Naive thymus-derived CD4-positive, alpha-beta T cell (primary cell): ENCODE measurements around the gene KLHL17. TPM values are rescaled to one million over a fixed set of nuclear protein-coding genes. Genes with fewer than 3 reads are reported as not detected.

Source experiments
- ATAC-seq: fragments of 150-1000 bp; cut with Tn5 transposase; 2 replicates; pipeline ENCODE4 v1.10.0; 2021; ENCODE audit warnings: mild to moderate bottlenecking, moderate library complexity
- CTCF ChIA-PET: fragments of 350-600 bp; sonication (Branson Sonifier 250); formaldehyde crosslinking; loops from one replicate; lab custom pipeline; 2021; ENCODE audit warnings: antibody characterized with exemption; lab: Charles Lee
- POLR2A ChIA-PET: fragments of 350-600 bp; sonication (Branson Sonifier 250); formaldehyde crosslinking; loops from one replicate; lab custom pipeline; 2021; ENCODE audit warnings: antibody characterized with exemption, inconsistent platforms; lab: Charles Lee
- DNase-seq, 9 donors: peaks; one replicate each; pipeline versions ENCODE4 v3.0.0 to v3.0.0-alpha.2; 2020 to 2022; ENCODE audit warnings: mixed read lengths in 1 of 9
- H3K27ac ChIP-seq: one replicate; pipeline ENCODE4 v1.7.0; 2013; ENCODE audit warnings: mild to moderate bottlenecking, low read depth, low read length, moderate library complexity
- H3K27me3 ChIP-seq, 2 donors: one replicate each; pipeline ENCODE4 v1.7.0; 2013; ENCODE audit warnings: low read length in 2 of 2, mild to moderate bottlenecking in 2 of 2, moderate library complexity in 2 of 2; ENCODE audit not compliant: control insufficient read depth in 2 of 2, insufficient read depth in 2 of 2
- H3K36me3 ChIP-seq, 3 experiments: 1 replicate in 2 of 3; 2 replicates in 1 of 3; pipeline ENCODE4 v1.7.0; 2013; ENCODE audit warnings: low read length in 3 of 3, mild to moderate bottlenecking in 3 of 3, moderate library complexity in 1 of 3; ENCODE audit not compliant: insufficient read depth in 3 of 3, control insufficient read depth in 2 of 3
- H3K4me1 ChIP-seq, 2 donors: one replicate each; pipeline ENCODE4 v1.7.0; 2013; ENCODE audit warnings: low read length in 2 of 2, mild to moderate bottlenecking in 2 of 2, moderate library complexity in 1 of 2; ENCODE audit not compliant: control insufficient read depth in 2 of 2, insufficient read depth in 2 of 2
- H3K4me3 ChIP-seq: 2 replicates; pipeline ENCODE4 v1.7.0; 2013; ENCODE audit warnings: mild to moderate bottlenecking, low read length
- H3K9me3 ChIP-seq, 3 experiments: 1 replicate in 2 of 3; 2 replicates in 1 of 3; pipeline ENCODE4 v1.7.0; 2013; ENCODE audit warnings: low read length in 3 of 3; ENCODE audit not compliant: control insufficient read depth in 2 of 3
- H3K27ac Mint-ChIP-seq, 9 donors: one replicate each; pipeline ENCODE4 v1.8.0; 2020 to 2022; ENCODE audit warnings: mixed read lengths in 9 of 9, mild to moderate bottlenecking in 8 of 9, moderate library complexity in 5 of 9, inconsistent platforms in 2 of 9
- H3K27me3 Mint-ChIP-seq, 5 donors: one replicate each; pipeline ENCODE4 v1.8.0; 2021 to 2022; ENCODE audit warnings: mixed read lengths in 5 of 5, mild to moderate bottlenecking in 1 of 5
- H3K36me3 Mint-ChIP-seq, 5 donors: one replicate each; pipeline ENCODE4 v1.8.0; 2020 to 2022; ENCODE audit warnings: mixed read lengths in 5 of 5, mild to moderate bottlenecking in 3 of 5, inconsistent platforms in 1 of 5
- H3K4me1 Mint-ChIP-seq, 7 donors: one replicate each; pipeline ENCODE4 v1.8.0; 2020 to 2022; ENCODE audit warnings: mixed read lengths in 7 of 7, mild to moderate bottlenecking in 3 of 7, inconsistent platforms in 1 of 7
- H3K4me3 Mint-ChIP-seq, 10 donors: one replicate each; pipeline ENCODE4 v1.8.0; 2020 to 2022; ENCODE audit warnings: mild to moderate bottlenecking in 10 of 10, mixed read lengths in 10 of 10, moderate library complexity in 6 of 10, inconsistent platforms in 2 of 10
- H3K9me3 Mint-ChIP-seq, 11 donors: one replicate each; pipeline ENCODE4 v1.8.0; 2020 to 2022; ENCODE audit warnings: mixed read lengths in 11 of 11, mild to moderate bottlenecking in 4 of 11, inconsistent platforms in 1 of 11, moderate library complexity in 1 of 11
- intact Hi-C, 2 donors: fragments of 100-400 bp; cut with micrococcal nuclease; formaldehyde crosslinking; loops; one replicate each; pipeline ENCODE4 v1.15.1; 2023
- polyA plus RNA-seq, 2 donors: library from polyadenylated mRNA; unstranded; fragments of 300-500 nt; fragmentation: Illumina TruSeq; gene quantifications; one replicate each; pipeline ENCODE4 v1.2.3, GENCODE V29; 2021
- total RNA-seq, 6 experiments: library from RNA in 5 of 6; stranded (reverse) in 5 of 6; gene quantifications; 1 replicate in 5 of 6; 2 replicates in 1 of 6; pipeline ENCODE4 v1.2.3 and lab custom pipeline; 2021 to 2026

The KLHL17 gene
- total and polyA plus RNA-seq, 7 experiments from 2014 or later = 0.58 to 34.2 (median 20.7) TPM

GRCh38 chr1:918353-918752 lies 42.0 kb upstream of the KLHL17 start:
- DNase-seq (no peak), ATAC-seq (no peak)
- peaks cover 0 to 3% (median 0%) of the 10 kb centered on the region in 5 donors for H3K36me3 Mint-ChIP-seq
- no peak overlapping the region for H3K4me3 ChIP-seq
- peaks cover 24 to 47% (median 37%) of the 10 kb centered on the region in 5 donors for H3K27me3 Mint-ChIP-seq
- H3K27me3 ChIP-seq = peaks cover 0 to 17% of the 10 kb centered on the region in 2 donors
- no peaks in the 10 kb centered on the region for H3K36me3 ChIP-seq
- peaks cover 4 to 19% of the 10 kb centered on the region in 2 donors for H3K4me1 ChIP-seq
- H3K27ac ChIP-seq = no peak overlapping the region
- peak overlapping the region in 1 of 10 donors; percentile 54 for H3K4me3 Mint-ChIP-seq
- H3K27ac Mint-ChIP-seq = no peak overlapping the region
- ChIA-PET CTCF (no interaction called here), POLR2A (no interaction called here)
- peaks cover 6 to 19% (median 14%) of the 10 kb centered on the region in 7 donors for H3K4me1 Mint-ChIP-seq
- H3K9me3 ChIP-seq = no peaks in the 10 kb centered on the region
- intact Hi-C loops = no loop called here
- H3K9me3 Mint-ChIP-seq = no peaks in the 10 kb centered on the region

GRCh38 chr1:918843-919242 lies 41.5 kb upstream of the KLHL17 start:
- CTCF ChIA-PET = interaction anchor here (1.7 kb wide), 1 partner anchor 14 kb away, joined by 3 read pairs; no protein-coding TSS in a partner anchor
- Histone ChIP-seq H3K27ac (no peak overlapping the region), H3K27me3 (peaks cover 0 to 21% of the 10 kb centered on the region in 2 donors), H3K4me1 (peaks cover 4 to 21% of the 10 kb centered on the region in 2 donors), H3K9me3 (no peaks in the 10 kb centered on the region), H3K4me3 (no peak overlapping the region), H3K36me3 (no peaks in the 10 kb centered on the region)
- Mint-ChIP-seq H3K27me3 (peaks cover 26 to 45% (median 39%) of the 10 kb centered on the region in 5 donors), H3K9me3 (no peaks in the 10 kb centered on the region), H3K4me1 (peaks cover 6 to 20% (median 15%) of the 10 kb centered on the region in 7 donors), H3K36me3 (peaks cover 0 to 3% (median 0%) of the 10 kb centered on the region in 5 donors), H3K27ac (no peak overlapping the region), H3K4me3 (peak overlapping the region in 1 of 10 donors; percentile 54)
- ATAC-seq (no peak), DNase-seq (no peak)
- intact Hi-C loops = no loop called here
- POLR2A ChIA-PET = no interaction called here

GRCh38 chr1:919271-919872 lies 41.0 kb upstream of the KLHL17 start:
- no peak for ATAC-seq
- H3K9me3 Mint-ChIP-seq = no peaks in the 10 kb centered on the region

GRCh38 chr1:920010-920409 lies 40.4 kb upstream of the KLHL17 start:
- H3K27me3 Mint-ChIP-seq = peaks cover 26 to 42% (median 38%) of the 10 kb centered on the region in 5 donors
- peaks cover 0 to 21% of the 10 kb centered on the region in 2 donors for H3K27me3 ChIP-seq
- intact Hi-C loops = no loop called here
- DNase-seq (no peak), ATAC-seq (no peak)
- CTCF ChIA-PET = interaction anchor here (1.7 kb wide), 1 partner anchor 15 kb away, joined by 3 read pairs; no protein-coding TSS in a partner anchor
- H3K9me3 Mint-ChIP-seq = no peaks in the 10 kb centered on the region
- POLR2A ChIA-PET = no interaction called here
- peak overlapping the region in 1 of 10 donors; percentile 52 for H3K4me3 Mint-ChIP-seq
- no peak overlapping the region for H3K4me3 ChIP-seq
- peaks cover 4 to 21% of the 10 kb centered on the region in 2 donors for H3K4me1 ChIP-seq
- no peaks in the 10 kb centered on the region for H3K9me3 ChIP-seq
- no peak overlapping the region for H3K27ac Mint-ChIP-seq
- peaks cover 6 to 20% (median 15%) of the 10 kb centered on the region in 7 donors for H3K4me1 Mint-ChIP-seq
- H3K27ac ChIP-seq = no peak overlapping the region
- peaks cover 0 to 3% (median 0%) of the 10 kb centered on the region in 5 donors for H3K36me3 Mint-ChIP-seq
- no peaks in the 10 kb centered on the region for H3K36me3 ChIP-seq

More at GRCh38 chr1:919271-919872, 41.0 kb upstream of the KLHL17 start:
- intact Hi-C loops = no loop called here
- peaks cover 0 to 21% of the 10 kb centered on the region in 2 donors for H3K27me3 ChIP-seq
- peaks cover 26 to 42% (median 39%) of the 10 kb centered on the region in 5 donors for H3K27me3 Mint-ChIP-seq
- no peaks in the 10 kb centered on the region for H3K9me3 ChIP-seq
- no peaks in the 10 kb centered on the region for H3K36me3 ChIP-seq
- H3K27ac Mint-ChIP-seq = no peak overlapping the region
- H3K4me1 Mint-ChIP-seq = peaks cover 6 to 20% (median 15%) of the 10 kb centered on the region in 7 donors
- H3K36me3 Mint-ChIP-seq = peaks cover 0 to 3% (median 0%) of the 10 kb centered on the region in 5 donors
- CTCF ChIA-PET = interaction anchor here (1.7 kb wide), 1 partner anchor 14 kb away, joined by 3 read pairs; no protein-coding TSS in a partner anchor
- DNase-seq = no peak
- no peak overlapping the region for H3K4me3 ChIP-seq
- no peak overlapping the region for H3K27ac ChIP-seq
- H3K4me1 ChIP-seq = peaks cover 4 to 21% of the 10 kb centered on the region in 2 donors
- no peak overlapping the region for H3K4me3 Mint-ChIP-seq
- POLR2A ChIA-PET = no interaction called here

GRCh38 chr1:920521-920920 lies 39.9 kb upstream of the KLHL17 start:
- Histone ChIP-seq H3K9me3 (no peaks in the 10 kb centered on the region), H3K4me3 (no peak overlapping the region), H3K36me3 (no peaks in the 10 kb centered on the region), H3K27ac (no peak overlapping the region), H3K4me1 (peaks cover 4 to 21% of the 10 kb centered on the region in 2 donors), H3K27me3 (peaks cover under 1 to 21% of the 10 kb centered on the region in 2 donors)
- POLR2A ChIA-PET = no interaction called here
- no peaks in the 10 kb centered on the region for H3K9me3 Mint-ChIP-seq
- H3K4me1 Mint-ChIP-seq = peaks cover 6 to 20% (median 15%) of the 10 kb centered on the region in 7 donors
- peaks cover 0 to 3% (median 0%) of the 10 kb centered on the region in 5 donors for H3K36me3 Mint-ChIP-seq
- no peak overlapping the region for H3K27ac Mint-ChIP-seq
- peaks cover 26 to 42% (median 37%) of the 10 kb centered on the region in 5 donors for H3K27me3 Mint-ChIP-seq
- intact Hi-C loops = no loop called here
- peak overlapping the region in 6 of 10 donors; percentile 9 to 67 (median 52) for H3K4me3 Mint-ChIP-seq
- CTCF ChIA-PET = interaction anchor here (1.7 kb wide), 1 partner anchor 16 kb away, joined by 3 read pairs; no protein-coding TSS in a partner anchor
- ATAC-seq (no peak), DNase-seq (no peak)

GRCh38 chr1:921011-921837 lies 39.2 kb upstream of the KLHL17 start:
- ATAC-seq (peak; percentile 59), DNase-seq (no peak)
- intact Hi-C loops = no loop called here
- CTCF ChIA-PET = no interaction called here
- H3K4me1 Mint-ChIP-seq = peaks cover 6 to 20% (median 15%) of the 10 kb centered on the region in 7 donors
- POLR2A ChIA-PET = no interaction called here
- Histone ChIP-seq H3K4me1 (peaks cover 7 to 21% of the 10 kb centered on the region in 2 donors), H3K27ac (no peak overlapping the region), H3K27me3 (peaks cover 6 to 27% of the 10 kb centered on the region in 2 donors), H3K9me3 (no peaks in the 10 kb centered on the region), H3K4me3 (no peak overlapping the region), H3K36me3 (no peaks in the 10 kb centered on the region)
- H3K27me3 Mint-ChIP-seq = peaks cover 31 to 45% (median 43%) of the 10 kb centered on the region in 5 donors
- H3K4me3 Mint-ChIP-seq = peak overlapping the region in 8 of 10 donors; percentile 9 to 72 (median 38)
- peak overlapping the region in 2 of 9 donors; percentile 12 to 40 for H3K27ac Mint-ChIP-seq
- H3K36me3 Mint-ChIP-seq = peaks cover 0 to 3% (median 0%) of the 10 kb centered on the region in 5 donors
- no peaks in the 10 kb centered on the region for H3K9me3 Mint-ChIP-seq
